A549 (cell line): ENCODE measurements around the gene ENGASE. TPM values are rescaled to one million over a fixed set of nuclear protein-coding genes. Genes with fewer than 3 reads are reported as not detected.

Source experiments
- ATAC-seq, 2 experiments: fragments of 200-7000 bp in 1 of 2; fragments of >200 bp in 1 of 2; cut with Nextera tagmentation in 1 of 2; cut with Tn5 transposase in 1 of 2; 3 replicates each; pipeline versions ENCODE4 v1.8.0 to v1.9.1; 2018 to 2020; ENCODE audit warnings: mild to moderate bottlenecking in 1 of 2, moderate library complexity in 1 of 2
- CTCF ChIA-PET: fragments of 300-600 bp; sonication (Branson Sonifier 250); formaldehyde crosslinking; extraction: SDS; loops from one replicate; lab custom pipeline; 2021; ENCODE audit warnings: antibody characterized with exemption, inconsistent platforms; lab: Yijun Ruan, JAX
- POLR2A ChIA-PET: fragments of 350-600 bp; formaldehyde crosslinking; extraction: SDS; loops from one replicate; lab custom pipeline; 2021; ENCODE audit warnings: antibody characterized with exemption, inconsistent platforms; lab: Yijun Ruan, JAX
- DNase-seq, 2 experiments: peaks; one replicate each; pipeline versions ENCODE4 v3.0.0 to v3.0.0-alpha.2; 2011 to 2016; ENCODE audit warnings: low read depth in 1 of 2, low spot score in 1 of 2
- FAIRE-seq: peaks from 2 replicates; lab custom pipeline; 2011; peaks lifted over from hg19 to GRCh38; lab: Jason Lieb, UNC
- H3K27ac ChIP-seq, 2 experiments: fragments of >200 bp; sonication (Bioruptor Twin); formaldehyde crosslinking; 3 replicates each; pipeline ENCODE4 v1.5.1; 2016 to 2017
- H3K4me1 ChIP-seq: fragments of >200 bp; sonication (Bioruptor Twin); formaldehyde crosslinking; 3 replicates; pipeline ENCODE4 v1.6.1; 2016
- H3K4me2 ChIP-seq: fragments of >200 bp; sonication (Bioruptor Twin); formaldehyde crosslinking; 3 replicates; pipeline ENCODE4 v1.6.1; 2016
- H3K4me3 ChIP-seq: fragments of >200 bp; sonication (Bioruptor Twin); formaldehyde crosslinking; 3 replicates; pipeline ENCODE4 v1.5.1; 2016
- H3K9me3 ChIP-seq: fragments of >200 bp; sonication (Bioruptor Twin); formaldehyde crosslinking; 3 replicates; pipeline ENCODE4 v1.6.1; 2016
- ATOH8 ChIP-seq: fragments of 250-450 bp; sonication (Bioruptor Pico); IDR thresholded peaks from 2 replicates; pipeline ENCODE4 v1.5.0; 2020; ENCODE audit warnings: low read depth, mild to moderate bottlenecking, moderate library complexity
- CBX8 ChIP-seq: fragments of 200-600 bp; sonication (generic); IDR thresholded peaks from 2 replicates; pipeline ENCODE4 v1.6.1; 2016
- CHD2 ChIP-seq: fragments of 150-350 bp; IDR thresholded peaks from 2 replicates; pipeline ENCODE4 v1.6.1; 2014; ENCODE audit warnings: low read length; ENCODE audit not compliant: partially characterized antibody
- CHD4 ChIP-seq: fragments of 200-600 bp; sonication (generic); IDR thresholded peaks from 2 replicates; pipeline ENCODE4 v1.6.1; 2016; ENCODE audit warnings: antibody characterized with exemption, mild to moderate bottlenecking, borderline replicate concordance
- CTCF ChIP-seq: fragments of >200 bp; sonication (Bioruptor Twin); formaldehyde crosslinking; IDR thresholded peaks from 3 replicates; pipeline ENCODE4 v1.5.1; 2016
- E2F6 ChIP-seq: IDR thresholded peaks from 2 replicates; pipeline ENCODE4 v1.6.1; 2012; ENCODE audit warnings: low read depth, borderline replicate concordance
- ELK1 ChIP-seq: fragments of 150-350 bp; IDR thresholded peaks from 2 replicates; pipeline ENCODE4 v1.6.1; 2014; ENCODE audit warnings: low read depth, mild to moderate bottlenecking, low read length
- ESRRA ChIP-seq: fragments of 150-350 bp; IDR thresholded peaks from 2 replicates; pipeline ENCODE4 v1.6.1; 2014; ENCODE audit warnings: mild to moderate bottlenecking, low read length, borderline replicate concordance
- FOSB ChIP-seq: fragments of 250-450 bp; sonication (Bioruptor Pico); IDR thresholded peaks from 2 replicates; pipeline ENCODE4 v1.5.0; 2020; ENCODE audit warnings: mild to moderate bottlenecking, moderate library complexity
- HMGXB4 ChIP-seq: fragments of 250-450 bp; sonication (Bioruptor Pico); IDR thresholded peaks from 2 replicates; pipeline ENCODE4 v1.5.0; 2021; ENCODE audit warnings: mild to moderate bottlenecking, moderate library complexity, borderline replicate concordance
- HOXA7 ChIP-seq: fragments of 250-450 bp; sonication (Bioruptor Pico); IDR thresholded peaks from 2 replicates; pipeline ENCODE4 v1.5.0; 2020; ENCODE audit warnings: mild to moderate bottlenecking, moderate library complexity
- JUN ChIP-seq, 2 experiments: fragments of >200 bp; sonication (Bioruptor Twin); formaldehyde crosslinking; IDR thresholded peaks; 2 replicates in 1 of 2; 3 replicates in 1 of 2; pipeline ENCODE4 v1.6.1; 2016 to 2017
- MAFK ChIP-seq: fragments of 450-650 bp; IDR thresholded peaks from 2 replicates; pipeline ENCODE4 v1.6.1; 2014; ENCODE audit not compliant: partially characterized antibody
- PHF8 ChIP-seq: fragments of 200-600 bp; sonication (generic); IDR thresholded peaks from 2 replicates; pipeline ENCODE4 v1.6.1; 2016; ENCODE audit warnings: low read depth, mild to moderate bottlenecking, antibody characterized with exemption, moderate library complexity, borderline replicate concordance
- POLR2AphosphoS2 ChIP-seq: conservative IDR thresholded peaks from 2 replicates; pipeline ENCODE4 v1.6.1; 2012; ENCODE audit warnings: low read length, improper control_type of control experiment, inconsistent platforms
- RCOR1 ChIP-seq: fragments of 150-350 bp; IDR thresholded peaks from 2 replicates; pipeline ENCODE4 v1.6.1; 2014; ENCODE audit warnings: antibody characterized with exemption, low read length, low read depth
- RFX5 ChIP-seq: fragments of 450-650 bp; IDR thresholded peaks from 2 replicates; pipeline ENCODE4 v1.7.1; 2014; ENCODE audit warnings: antibody characterized with exemption, mild to moderate bottlenecking, moderate library complexity
- SMC3 ChIP-seq: fragments of >200 bp; sonication (Bioruptor Twin); formaldehyde crosslinking; IDR thresholded peaks from 3 replicates; pipeline ENCODE4 v1.6.1; 2018; ENCODE audit warnings: inconsistent platforms
- SREBF2 ChIP-seq: fragments of 450-650 bp; IDR thresholded peaks from 2 replicates; pipeline ENCODE4 v1.6.1; 2014; ENCODE audit warnings: mild to moderate bottlenecking, moderate library complexity
- USF2 ChIP-seq: fragments of 450-650 bp; IDR thresholded peaks from 2 replicates; pipeline ENCODE4 v1.6.1; 2014; ENCODE audit warnings: antibody characterized with exemption
- ZC3H11A ChIP-seq: fragments of 450-650 bp; IDR thresholded peaks from 2 replicates; pipeline ENCODE4 v1.6.1; 2014; ENCODE audit warnings: antibody characterized with exemption, mild to moderate bottlenecking
- ZNF302 ChIP-seq: fragments of 250-450 bp; sonication (Bioruptor Pico); IDR thresholded peaks from 2 replicates; pipeline ENCODE4 v1.9.0; 2021; ENCODE audit warnings: inconsistent platforms, mild to moderate bottlenecking, moderate library complexity
- ZSCAN20 ChIP-seq: fragments of 250-450 bp; sonication (Bioruptor Pico); IDR thresholded peaks from 2 replicates; pipeline ENCODE4 v1.8.0; 2022; ENCODE audit warnings: mild to moderate bottlenecking, moderate library complexity
- WGBS: methylation state at CpG from one replicate; pipeline ENCODE4 v1.1.6; 2017; ENCODE audit errors: missing lambda C conversion rate; 5-methylcytosine and 5-hydroxymethylcytosine counted together
- polyA plus RNA-seq, 4 experiments: library from polyadenylated mRNA; depleted of rRNA in 3 of 4; stranded (reverse); fragments of >200 nt; fragmentation: RNase III in 1 of 4; extraction: RNeasy Plus Mini Kit Qiagen cat#74134 plus additional on column Dnase treatment in 1 of 4; gene quantifications; 2 replicates in 3 of 4; 3 replicates in 1 of 4; pipeline ENCODE4 v1.2.3, GENCODE V29; 2011 to 2017

The ENGASE gene
- polyA plus RNA-seq, 2 of the 4 experiments (the other 2 are of a cell fraction): 13.4 to 41.7 TPM

- TF ChIP-seq USF2 (no peak), JUN (IDR thresholded peaks at IDR 0.05) (no peak), CHD4 (no peak)
- H3K9me3 ChIP-seq: no peaks in the 10 kb centered on the region
- WGBS: 70% methylated on average over 12 of the region's 12 CpGs
- H3K27ac ChIP-seq: no peak overlapping the region
- no peak overlapping the region for H3K4me2 ChIP-seq
- H3K4me3 ChIP-seq: no peak overlapping the region
- CTCF ChIA-PET: interaction anchor here (0.8 to 9.7 kb wide), 6 partner anchors 7 to 507 kb away, joined by 3 to 67 read pairs (median 10); no protein-coding TSS in a partner anchor
- FAIRE-seq (no peak), DNase-seq (no peak), ATAC-seq (no peak)
- no peaks in the 10 kb centered on the region for H3K4me1 ChIP-seq
- POLR2A ChIA-PET: interaction anchor here (0.6 kb wide), 1 partner anchor 12 kb away, joined by 5 read pairs; no protein-coding TSS in a partner anchor
Measured at GRCh38 chr17:79104898-79105600, 30.4 kb downstream of the ENGASE start.

GRCh38 chr17:79105937-79106336 is 31.3 kb downstream of the ENGASE start:
- POLR2A ChIA-PET: no interaction called here
- ATAC-seq: no peak
- H3K9me3 ChIP-seq: no peaks in the 10 kb centered on the region
- no peak overlapping the region for H3K4me2 ChIP-seq
- FAIRE-seq: no peak
- no peak overlapping the region for H3K4me3 ChIP-seq
- DNase-seq: no peak
- CTCF ChIA-PET: interaction anchor here (1.0 to 9.7 kb wide), 5 partner anchors 18 to 286 kb away, joined by 3 to 67 read pairs (median 14); no protein-coding TSS in a partner anchor
- WGBS: 73% methylated on average over 14 of the region's 14 CpGs
- H3K27ac ChIP-seq: no peak overlapping the region
- TF ChIP-seq ZNF302: no peak
- TF ChIP-seq ESRRA: no peak
- TF ChIP-seq POLR2AphosphoS2: no peak
- no peak for TF ChIP-seq SMC3
- TF ChIP-seq RFX5: no peak
- no peak for TF ChIP-seq SREBF2
- TF ChIP-seq FOSB (CRISPR knock-in tag): no peak
- no peak for TF ChIP-seq CTCF
- no peak for TF ChIP-seq ATOH8 (CRISPR knock-in tag)
- TF ChIP-seq HOXA7: no peak
- TF ChIP-seq ZC3H11A: no peak
- TF ChIP-seq RCOR1: no peak
- no peaks in the 10 kb centered on the region for H3K4me1 ChIP-seq

- H3K9me3 ChIP-seq: no peaks in the 10 kb centered on the region
- CTCF ChIA-PET: interaction anchor here (0.6 to 6.6 kb wide), 5 partner anchors 19 to 285 kb away, joined by 3 to 52 read pairs (median 16); no protein-coding TSS in a partner anchor
- POLR2A ChIA-PET: no interaction called here
- H3K4me3 ChIP-seq: no peak overlapping the region
- TF ChIP-seq MAFK (no peak), ZSCAN20 (CRISPR knock-in tag) (no peak), E2F6 (no peak), CBX8 (no peak), HMGXB4 (CRISPR knock-in tag) (no peak), CHD2 (no peak), ZC3H11A (no peak), PHF8 (no peak), ELK1 (no peak), RFX5 (no peak), USF2 (no peak)
- H3K27ac ChIP-seq: no peak overlapping the region
- FAIRE-seq (no peak), DNase-seq (no peak), ATAC-seq (no peak)
- H3K4me2 ChIP-seq: no peak overlapping the region
- no peaks in the 10 kb centered on the region for H3K4me1 ChIP-seq
- 71% methylated on average over 11 of the region's 11 CpGs for WGBS
Measured at GRCh38 chr17:79106958-79107357, 32.3 kb downstream of the ENGASE start.
